Body of pancreas (tissue), 4 donors: ENCODE results near the gene SLC22A23. TPM values are rescaled to one million over a fixed set of nuclear protein-coding genes. Genes with fewer than 3 reads are reported as not detected.

ENCODE experiments used
- ATAC-seq: fragments of 150-250 bp; one replicate; pipeline ENCODE4 v1.9.1; 2016
- DNase-seq, 4 donors: peaks; one replicate each; pipeline ENCODE4 v3.0.0-alpha.2; 2019
- H3K27ac ChIP-seq, 4 donors: fragments of 200-600 bp; sonication (generic); 1 replicate in 3 of 4; 2 replicates in 1 of 4; pipeline versions ENCODE4 v1.5.1 to v1.6.1; 2016 to 2019; ENCODE audit warnings: mild to moderate bottlenecking in 1 of 4, mixed read lengths in 1 of 4, moderate library complexity in 1 of 4
- H3K27me3 ChIP-seq, 2 donors: fragments of 200-600 bp; sonication (generic); one replicate each; pipeline ENCODE4 v1.6.0; 2016; ENCODE audit warnings: mild to moderate bottlenecking in 1 of 2
- H3K36me3 ChIP-seq, 2 donors: fragments of 200-600 bp; sonication (generic); replicated peaks in 1 of 2; 2 replicates each; pipeline ENCODE4 v1.5.1; 2016; ENCODE audit warnings: low read depth in 2 of 2; ENCODE audit not compliant: insufficient read depth in 1 of 2
- H3K4me1 ChIP-seq: fragments of 200-600 bp; sonication (generic); one replicate; pipeline ENCODE4 v1.6.0; 2016
- H3K4me3 ChIP-seq, 2 donors: fragments of 200-600 bp; sonication (generic); 1 replicate in 1 of 2; 2 replicates in 1 of 2; pipeline ENCODE4 v1.5.1; 2016 to 2019
- H3K9me3 ChIP-seq, 3 donors: fragments of 200-600 bp; sonication (generic); 1 replicate in 2 of 3; 2 replicates in 1 of 3; pipeline ENCODE4 v1.5.1; 2016
- CTCF ChIP-seq, 7 experiments: fragments of 450-650 bp in 4 of 7; fragments of 200-600 bp in 3 of 7; sonication (generic) in 3 of 7; IDR thresholded peaks; one replicate each; pipeline ENCODE4 v1.5.1; 2016 to 2019; ENCODE audit warnings: antibody characterized with exemption in 7 of 7
- POLR2A ChIP-seq, 3 donors: fragments of 450-650 bp; IDR thresholded peaks; one replicate each; pipeline ENCODE4 v1.6.1; 2016; ENCODE audit warnings: antibody characterized with exemption in 3 of 3, mild to moderate bottlenecking in 2 of 3
- WGBS, 2 donors: methylation state at CpG; one replicate each; pipeline ENCODE4 v1.1.5; 2017; 5-methylcytosine and 5-hydroxymethylcytosine counted together
- intact Hi-C: fragments of 100-400 bp; cut with DNase I; formaldehyde crosslinking; loops from one replicate; pipeline ENCODE4 v1.15.1; 2023
- total RNA-seq, 2 donors: library from RNA; depleted of rRNA; stranded (reverse); fragments of >200 nt; gene quantifications; one replicate each; pipeline ENCODE4 v1.1.0, GENCODE V29; 2016

Gene SLC22A23
- total RNA-seq, 2 donors from 2014 or later: 20.4 to 32.2 TPM

- DNase-seq (no peak), ATAC-seq (no peak)
- no peaks in the 10 kb centered on the region for H3K36me3 ChIP-seq
- intact Hi-C loops: no loop called here
- WGBS, 2 donors: 88% methylated on average over 12 of the region's 12 CpGs
- TF ChIP-seq POLR2A (IDR thresholded peaks at IDR 0.05) (no peak), CTCF (IDR thresholded peaks at IDR 0.05) (no peak)
- H3K4me3 ChIP-seq: no peak overlapping the region
- H3K9me3 ChIP-seq: no peaks in the 10 kb centered on the region
- H3K27ac ChIP-seq: peak overlapping the region in 1 of 4 donors; percentile 79
- peaks cover 41% of the 10 kb centered on the region for H3K4me1 ChIP-seq
- no peaks in the 10 kb centered on the region for H3K27me3 ChIP-seq
Measured at GRCh38 chr6:3372184-3372846, 84.5 kb downstream of the SLC22A23 start.

GRCh38 chr6:3371222-3371949 lies 85.5 kb downstream of the SLC22A23 start:
- Histone ChIP-seq H3K4me1 (peaks cover 46% of the 10 kb centered on the region), H3K4me3 (no peak overlapping the region), H3K27me3 (no peaks in the 10 kb centered on the region), H3K27ac (peak overlapping the region in 3 of 4 donors; percentile 78 to 82 (median 79)), H3K9me3 (no peaks in the 10 kb centered on the region), H3K36me3 (no peaks in the 10 kb centered on the region)
- TF ChIP-seq CTCF (IDR thresholded peaks at IDR 0.05) (no peak), POLR2A (IDR thresholded peaks at IDR 0.05) (no peak)
- 86 to 93% methylated on average over 5 of the region's 5 CpGs for WGBS, 2 donors
- ATAC-seq: no peak
- DNase-seq: peak in 1 of 4 donors; percentile 42
- intact Hi-C loops: no loop called here

- DNase-seq: peak; percentile 56 to 71 (median 61)
Measured at GRCh38 chr6:3370361-3371221, 86.3 kb downstream of the SLC22A23 start.

GRCh38 chr6:3369985-3370360 lies 86.9 kb downstream of the SLC22A23 start:
- no peak for ATAC-seq
- H3K27me3 ChIP-seq: no peaks in the 10 kb centered on the region
- no peak for TF ChIP-seq CTCF (IDR thresholded peaks at IDR 0.05)
- no peak for TF ChIP-seq POLR2A (IDR thresholded peaks at IDR 0.05)
- H3K27ac ChIP-seq: peak overlapping the region; percentile 37 to 82 (median 78)
- H3K4me1 ChIP-seq: peaks cover 46% of the 10 kb centered on the region
- no peak overlapping the region for H3K4me3 ChIP-seq
- H3K9me3 ChIP-seq: no peaks in the 10 kb centered on the region
- 67 to 68% methylated on average over 5 of the region's 5 CpGs for WGBS, 2 donors
- intact Hi-C loops: no loop called here
- DNase-seq: no peak
- no peaks in the 10 kb centered on the region for H3K36me3 ChIP-seq

More at GRCh38 chr6:3370361-3371221, 86.3 kb downstream of the SLC22A23 start:
- Histone ChIP-seq H3K4me3 (no peak overlapping the region), H3K27ac (peak overlapping the region; percentile 37 to 82 (median 78)), H3K36me3 (no peaks in the 10 kb centered on the region), H3K27me3 (no peaks in the 10 kb centered on the region), H3K4me1 (peaks cover 46% of the 10 kb centered on the region), H3K9me3 (no peaks in the 10 kb centered on the region)
- WGBS, 2 donors: 20 to 23% methylated on average over 13 to 15 of the region's 15 CpGs
- ATAC-seq: peak; percentile 76
- TF ChIP-seq CTCF (IDR thresholded peaks at IDR 0.05) (peak in 3 of 7 experiments; percentile 4 to 32 (median 29)), POLR2A (IDR thresholded peaks at IDR 0.05) (peak in 1 of 3 donors; percentile 11)
- intact Hi-C loops: no loop called here
